Mesodermal cell (in vitro differentiated cells): Measurements from ENCODE around the gene MGST3.
"Not testable (repeated sequence)": the region's sequence is repeated elsewhere in the genome, so short reads cannot be mapped to it uniquely, and the experiment has no call there.

ENCODE experiments used
- H3K27ac ChIP-seq: 2 replicates; pipeline ENCODE4 v1.7.0; 2013; ENCODE audit warnings: mild to moderate bottlenecking, low read depth, low read length, moderate library complexity; ENCODE audit not compliant: severe bottlenecking
- H3K36me3 ChIP-seq: 2 replicates; pipeline ENCODE4 v1.7.1; 2013; ENCODE audit warnings: mild to moderate bottlenecking, low read length, moderate library complexity; ENCODE audit not compliant: control insufficient read depth, insufficient read depth
- H3K4me1 ChIP-seq: one replicate; pipeline ENCODE4 v1.7.1; 2013; ENCODE audit warnings: mild to moderate bottlenecking, low read length; ENCODE audit not compliant: insufficient read depth, control insufficient read depth, poor library complexity, severe bottlenecking
- H3K4me3 ChIP-seq: 2 replicates; pipeline ENCODE4 v1.7.0; 2013; ENCODE audit warnings: low read length, control low read depth, mild to moderate bottlenecking; ENCODE audit not compliant: insufficient read depth, poor library complexity, severe bottlenecking; ENCODE audit errors: extremely low read depth
- H3K9me3 ChIP-seq: 2 replicates; pipeline ENCODE4 v1.7.1; 2013; ENCODE audit warnings: mild to moderate bottlenecking, low read length, moderate library complexity; ENCODE audit not compliant: control insufficient read depth
- WGBS, 2 experiments: methylation state at CpG; one replicate each; pipeline ENCODE4 v1.1.5; 2013; ENCODE audit warnings: missing lambda C conversion rate in 2 of 2; ENCODE audit not compliant: insufficient coverage in 2 of 2; 5-methylcytosine and 5-hydroxymethylcytosine counted together

Gene MGST3

GRCh38 chr1:165680773-165681172 is 49.7 kb downstream of the MGST3 start:
- peaks cover 73% of the 10 kb centered on the region for H3K36me3 ChIP-seq
- not testable (repeated sequence) for H3K4me1 ChIP-seq, H3K9me3 ChIP-seq, H3K27ac ChIP-seq, H3K4me3 ChIP-seq
- 87% methylated on average over 2 of the region's 4 CpGs; no CpG with 5 or more reads in 1 of the 2 experiments for WGBS, 2 experiments

DNA sequence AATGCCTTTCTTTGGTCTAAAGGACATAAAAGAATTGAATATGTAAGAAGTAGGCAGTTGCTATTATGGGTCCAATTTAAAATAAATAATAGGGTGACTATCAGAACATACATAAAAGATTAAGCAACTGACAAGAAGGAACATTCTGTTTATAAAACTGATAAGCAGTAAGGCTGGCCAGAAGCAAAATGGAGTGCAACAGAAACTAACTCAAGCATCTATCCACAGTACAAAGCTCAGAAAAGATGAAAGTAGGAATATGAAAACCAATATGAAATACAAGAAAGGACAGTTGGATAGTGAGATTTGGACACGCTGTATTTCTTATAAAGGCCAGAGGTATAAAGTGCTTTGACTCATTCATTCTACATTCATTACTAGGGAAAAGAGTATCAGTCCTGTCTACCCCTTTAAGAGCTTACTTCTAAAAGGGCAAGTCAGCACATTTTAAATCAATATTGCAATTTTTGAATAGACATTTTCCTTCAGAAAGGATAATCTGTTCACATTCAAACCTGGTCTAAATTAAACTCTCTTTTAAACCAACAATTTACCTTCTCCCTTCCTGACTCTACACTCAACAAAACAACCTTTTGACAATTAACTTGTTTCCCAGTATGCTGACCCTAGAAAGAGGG is 52.9 kb downstream of the MGST3 start:
- H3K4me3 ChIP-seq, result no peak overlapping the region
- no peak overlapping the region for H3K27ac ChIP-seq
- H3K4me1 ChIP-seq, result no peaks in the 10 kb centered on the region
- no CpG with 5 or more reads among the region's 1 CpG for WGBS, 2 experiments
- H3K9me3 ChIP-seq, result no peaks in the 10 kb centered on the region
- peaks cover 75% of the 10 kb centered on the region for H3K36me3 ChIP-seq

GRCh38 chr1:165686121-165686970 is 55.3 kb downstream of the MGST3 start:
- no peak overlapping the region for H3K4me3 ChIP-seq
- no peak overlapping the region for H3K27ac ChIP-seq
- H3K4me1 ChIP-seq, result no peaks in the 10 kb centered on the region
- WGBS, 2 experiments, result 50 to 67% methylated on average over 1 to 3 of the region's 6 CpGs
- no peaks in the 10 kb centered on the region for H3K9me3 ChIP-seq
- H3K36me3 ChIP-seq, result peaks cover 70% of the 10 kb centered on the region

GRCh38 chr1:165686971-165687433 is 56.0 kb downstream of the MGST3 start:
- no CpG with 5 or more reads among the region's 2 CpGs for WGBS, 2 experiments
- H3K27ac ChIP-seq, result no peak overlapping the region
- no peaks in the 10 kb centered on the region for H3K4me1 ChIP-seq
- H3K9me3 ChIP-seq, result no peaks in the 10 kb centered on the region
- no peak overlapping the region for H3K4me3 ChIP-seq
- H3K36me3 ChIP-seq, result peaks cover 72% of the 10 kb centered on the region

DNA sequence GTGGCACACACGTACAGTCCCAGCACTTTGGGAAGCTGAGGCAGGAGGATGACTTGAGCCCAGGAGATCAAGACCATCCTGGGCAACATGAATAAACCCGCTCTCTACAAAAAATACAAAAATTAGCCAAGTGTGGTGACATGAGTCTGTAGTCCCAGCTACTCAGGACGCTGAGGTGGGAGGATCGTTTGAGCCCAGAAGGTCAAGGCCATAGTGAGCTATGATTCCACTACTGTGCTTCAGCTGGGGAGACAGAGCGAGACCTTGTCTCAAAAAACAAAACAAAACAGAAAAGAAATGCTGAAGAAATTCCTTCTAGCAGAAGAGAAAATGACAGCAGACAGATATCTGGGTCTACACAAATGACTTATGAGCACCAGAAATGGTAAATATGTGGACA is 57.0 kb downstream of the MGST3 start:
- H3K4me3 ChIP-seq, result no peak overlapping the region
- H3K4me1 ChIP-seq, result no peaks in the 10 kb centered on the region
- 90 to 100% methylated on average over 2 to 3 of the region's 5 CpGs for WGBS, 2 experiments
- no peak overlapping the region for H3K27ac ChIP-seq
- H3K9me3 ChIP-seq, result no peaks in the 10 kb centered on the region
- H3K36me3 ChIP-seq, result peaks cover 63% of the 10 kb centered on the region

GRCh38 chr1:165695031-165695430 is 64.0 kb downstream of the MGST3 start:
- Histone ChIP-seq H3K27ac (no peak overlapping the region), H3K4me3 (no peak overlapping the region), H3K36me3 (peaks cover 29% of the 10 kb centered on the region), H3K4me1 (no peaks in the 10 kb centered on the region), H3K9me3 (no peaks in the 10 kb centered on the region)
- 100% methylated on average over 3 to 5 of the region's 7 CpGs for WGBS, 2 experiments

DNA sequence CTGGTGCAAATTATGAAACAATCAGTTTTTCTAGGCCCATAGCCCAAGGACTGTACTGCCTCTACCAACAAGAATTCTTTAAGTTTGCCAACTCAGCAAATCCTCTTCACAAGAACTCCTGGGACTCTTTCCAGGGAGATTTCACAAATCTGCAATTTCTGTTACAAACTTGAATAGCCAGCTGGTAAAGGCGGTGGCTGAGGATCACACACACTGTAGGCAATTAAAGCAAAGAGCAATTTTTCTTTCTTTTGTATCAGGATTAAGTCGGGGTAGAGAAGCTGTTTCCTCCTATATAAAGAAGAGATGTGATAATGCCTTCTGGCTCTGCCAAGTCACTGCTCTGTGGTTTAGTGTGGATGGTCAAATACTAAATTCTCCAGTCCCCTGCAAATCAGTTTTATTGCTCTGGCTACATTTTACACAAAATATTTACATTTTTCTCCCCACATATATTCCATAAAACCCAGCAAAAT is 65.6 kb downstream of the MGST3 start:
- Histone ChIP-seq H3K4me3 (peak overlapping the region; percentile 81), H3K9me3 (no peaks in the 10 kb centered on the region), H3K4me1 (no peaks in the 10 kb centered on the region), H3K36me3 (peaks cover 17% of the 10 kb centered on the region), H3K27ac (peak overlapping the region; percentile 47)
- WGBS, 2 experiments, result 86% methylated on average over 1 of the region's 2 CpGs; no CpG with 5 or more reads in 1 of the 2 experiments

DNA sequence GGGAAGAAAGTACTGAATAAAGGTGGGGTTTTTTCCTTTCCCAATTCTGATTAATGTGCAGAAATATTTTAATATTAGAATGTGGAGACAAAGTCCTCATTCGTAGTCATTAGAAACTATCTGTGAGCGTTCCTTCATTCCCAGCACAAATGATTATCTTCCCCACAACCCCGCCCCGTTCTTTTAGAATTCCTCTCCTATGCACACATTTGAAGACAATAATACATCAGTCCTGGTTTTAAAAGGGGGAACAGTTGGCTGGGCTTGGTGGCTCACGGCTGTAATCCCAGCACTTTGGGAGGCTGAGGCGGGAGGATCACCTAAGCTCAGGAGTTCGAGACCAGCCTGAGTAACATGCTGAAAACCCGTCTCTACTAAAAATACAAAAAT is 66.5 kb downstream of the MGST3 start:
- Histone ChIP-seq H3K27ac (peak overlapping the region; percentile 96), H3K4me3 (peak overlapping the region; percentile 81), H3K36me3 (peaks cover 12% of the 10 kb centered on the region), H3K9me3 (no peaks in the 10 kb centered on the region), H3K4me1 (no peaks in the 10 kb centered on the region)
- WGBS, 2 experiments, result 37 to 67% methylated on average over 1 to 5 of the region's 8 CpGs

- 1% methylated on average over 34 to 48 of the region's 65 CpGs for WGBS, 2 experiments
- peaks cover 12% of the 10 kb centered on the region for H3K36me3 ChIP-seq
- H3K27ac ChIP-seq, result peak within 1 kb of the TSS; percentile 96
- H3K4me3 ChIP-seq, result peak within 1 kb of the TSS; percentile 81
- no peaks in the 10 kb centered on the region for H3K4me1 ChIP-seq
- no peaks in the 10 kb centered on the region for H3K9me3 ChIP-seq
Measured at GRCh38 chr1:165697881-165698760, 67.1 kb downstream of the MGST3 start, which contains the start of gene ALDH9A1. TSS of gene ALDH9A1 (minus strand) at chr1:165698562. CDS start at chr1:165698558, 4 bp downstream.

- Histone ChIP-seq H3K9me3 (no peaks in the 10 kb centered on the region), H3K4me3 (peak overlapping the region; percentile 81), H3K36me3 (peaks cover 12% of the 10 kb centered on the region), H3K27ac (peak overlapping the region; percentile 96), H3K4me1 (no peaks in the 10 kb centered on the region)
- 0 to 20% methylated on average over 1 to 2 of the region's 7 CpGs for WGBS, 2 experiments
Measured at GRCh38 chr1:165698761-165699052, 67.7 kb downstream of the MGST3 start.
